ENCODE results near the gene KIAA0825.

GRCh38 chr5:94353605-94354004 lies 264.8 kb downstream of the KIAA0825 start:
- TF ChIP-seq GATA2 (IDR thresholded peaks at IDR 0.05; ENCODE audit: low read depth, low read length) = no peak
- no peak for TF ChIP-seq GATA3 (IDR thresholded peaks at IDR 0.05; ENCODE audit: low read depth, low read length)
